Stimulated activated CD8-positive, alpha-beta memory T cell treated with anti-CD3 and anti-CD28 coated beads, Interleukin-7, amount 100 ng/mL, for 4 hours (primary cell): Measurements from ENCODE around the gene SLAMF9.
A peak's percentile ranks its signal among the peaks of the same experiment; 100 is the strongest.

Experiments used
- DNase-seq, 2 donors: peaks; one replicate each; pipeline ENCODE4 v3.0.0-alpha.2; 2020; ENCODE audit warnings: low read depth in 2 of 2

The SLAMF9 gene

GRCh38 chr1:159946242-159947187, 7.5 kb downstream of the SLAMF9 start:
- DNase-seq: no peak

- DNase-seq: peak; percentile 69 to 84
Observed at GRCh38 chr1:159945483-159946241, 8.4 kb downstream of the SLAMF9 start, which contains the start of gene IGSF9. TSS of gene IGSF9 (minus strand) at chr1:159945613. CDS start at chr1:159943454, 2,159 bp downstream.

- DNase-seq: no peak
Observed at GRCh38 chr1:159944623-159945455, 9.2 kb downstream of the SLAMF9 start.

GRCh38 chr1:159943908-159944622, 10.0 kb downstream of the SLAMF9 start:
- no peak for DNase-seq

- DNase-seq: no peak
Observed at GRCh38 chr1:159943278-159943640, 10.8 kb downstream of the SLAMF9 start.

- DNase-seq: no peak
Observed at GRCh38 chr1:159942632-159943277, 11.3 kb downstream of the SLAMF9 start.

GRCh38 chr1:159941591-159942560, 12.2 kb downstream of the SLAMF9 start:
- DNase-seq: no peak

GRCh38 chr1:159941141-159941540, 12.9 kb downstream of the SLAMF9 start:
- no peak for DNase-seq

- no peak for DNase-seq
Observed at GRCh38 chr1:159940006-159940620, 13.9 kb downstream of the SLAMF9 start.

GRCh38 chr1:159939678-159940002, 14.4 kb downstream of the SLAMF9 start:
- no peak for DNase-seq

GRCh38 chr1:159938905-159939677, 14.9 kb downstream of the SLAMF9 start:
- DNase-seq: no peak

GRCh38 chr1:159938211-159938852, 15.7 kb downstream of the SLAMF9 start:
- no peak for DNase-seq

- no peak for DNase-seq
Observed at GRCh38 chr1:159937054-159937750, 16.8 kb downstream of the SLAMF9 start.

GRCh38 chr1:159936273-159936904, 17.6 kb downstream of the SLAMF9 start:
- DNase-seq: peak; percentile 60 to 61

GRCh38 chr1:159935719-159936272, 18.2 kb downstream of the SLAMF9 start:
- DNase-seq: no peak

GRCh38 chr1:159935305-159935704, 18.7 kb downstream of the SLAMF9 start:
- DNase-seq: no peak
